Neural cell (in vitro differentiated cells): ENCODE results near the gene ADD1. TPM values are rescaled to one million over a fixed set of nuclear protein-coding genes. Genes with fewer than 3 reads are reported as not detected.

Experiments used
- H2AFZ ChIP-seq: fragments of 200-600, 300-800 bp; sonication (generic), shearing (Covaris generic); 2 replicates; pipeline ENCODE4 v1.6.0; 2014; ENCODE audit warnings: low read depth, mild to moderate bottlenecking, antibody characterized with exemption, low read length, moderate library complexity
- H3F3A ChIP-seq: fragments of 200-600 bp; shearing (Covaris generic); 2 replicates; pipeline ENCODE4 v1.6.1; 2016; ENCODE audit warnings: mild to moderate bottlenecking, moderate library complexity, mixed read lengths, antibody characterized with exemption, low read length; ENCODE audit not compliant: insufficient read depth, poor library complexity, severe bottlenecking
- H3K27ac ChIP-seq: fragments of 200-600, 300-800 bp; sonication (generic), shearing (Covaris generic); 2 replicates; pipeline ENCODE4 v1.5.1; 2014; ENCODE audit warnings: mild to moderate bottlenecking, low read length, moderate library complexity
- H3K27me3 ChIP-seq: fragments of 300-800, 200-600 bp; sonication (generic), shearing (Covaris generic); 2 replicates; pipeline ENCODE4 v1.6.0; 2014; ENCODE audit warnings: mild to moderate bottlenecking, low read depth, low read length, moderate library complexity; ENCODE audit not compliant: insufficient read depth
- H3K36me3 ChIP-seq: fragments of 300-800, 200-600 bp; sonication (generic), shearing (Covaris generic); 2 replicates; pipeline ENCODE4 v1.5.1; 2014; ENCODE audit warnings: mild to moderate bottlenecking, antibody characterized with exemption, low read length, moderate library complexity; ENCODE audit not compliant: insufficient read depth
- H3K4me2 ChIP-seq: fragments of 300-800, 200-600 bp; sonication (generic), shearing (Covaris generic); 2 replicates; pipeline ENCODE4 v1.6.0; 2014; ENCODE audit warnings: mild to moderate bottlenecking, low read length
- H3K4me3 ChIP-seq: fragments of 300-800, 200-600 bp; sonication (generic), shearing (Covaris generic); 2 replicates; pipeline ENCODE4 v1.5.1; 2014; ENCODE audit warnings: mild to moderate bottlenecking, low read length, moderate library complexity
- H3K79me2 ChIP-seq: fragments of 200-600 bp; shearing (Covaris generic); replicated peaks from 2 replicates; pipeline ENCODE4 v1.6.0; 2014; ENCODE audit warnings: mild to moderate bottlenecking, low read length, moderate library complexity; ENCODE audit not compliant: insufficient read depth
- H3K9ac ChIP-seq: fragments of 300-800, 200-600 bp; sonication (generic), shearing (Covaris generic); 2 replicates; pipeline ENCODE4 v1.6.1; 2016; ENCODE audit warnings: mild to moderate bottlenecking, low read length, mixed read lengths
- H3K9me2 ChIP-seq: fragments of 200-600 bp; shearing (Covaris generic); 2 replicates; pipeline ENCODE4 v1.6.1; 2016; ENCODE audit warnings: mild to moderate bottlenecking, low read length, mixed read lengths; ENCODE audit not compliant: insufficient read depth
- H3K9me3 ChIP-seq: fragments of 200-600, 300-800 bp; sonication (generic), shearing (Covaris generic); 2 replicates; pipeline ENCODE4 v1.6.1; 2016; ENCODE audit warnings: mild to moderate bottlenecking, mixed run types, low read length, moderate library complexity, mixed read lengths
- H4K20me1 ChIP-seq: fragments of 200-600 bp; shearing (Covaris generic); 2 replicates; pipeline ENCODE4 v1.6.1; 2016; ENCODE audit warnings: mild to moderate bottlenecking, mixed run types; ENCODE audit not compliant: insufficient read depth
- CTCF ChIP-seq: fragments of 450-650 bp; IDR thresholded peaks from 2 replicates; pipeline ENCODE4 v1.5.1; 2014; ENCODE audit warnings: antibody characterized with exemption, mild to moderate bottlenecking, moderate library complexity; ENCODE audit not compliant: poor library complexity, severe bottlenecking
- EP300 ChIP-seq: fragments of 450-650 bp; conservative IDR thresholded peaks from 2 replicates; pipeline ENCODE4 v1.6.1; 2014; ENCODE audit warnings: antibody characterized with exemption, mild to moderate bottlenecking, moderate library complexity; ENCODE audit not compliant: poor library complexity, severe bottlenecking
- EZH2 ChIP-seq: fragments of 200-600, 300-800 bp; shearing (Covaris generic), sonication (generic); IDR thresholded peaks from 2 replicates; pipeline ENCODE4 v1.6.1; 2014; ENCODE audit warnings: antibody characterized with exemption, low read length, borderline replicate concordance, mild to moderate bottlenecking; ENCODE audit not compliant: insufficient read depth, poor library complexity, severe bottlenecking
- MXI1 ChIP-seq: fragments of 450-650 bp; conservative IDR thresholded peaks from 2 replicates; pipeline ENCODE4 v1.6.1; 2014; ENCODE audit warnings: antibody characterized with exemption, mild to moderate bottlenecking; ENCODE audit not compliant: poor library complexity, severe bottlenecking
- POLR2AphosphoS5 ChIP-seq: IDR thresholded peaks from 2 replicates; pipeline ENCODE4 v1.6.1; 2012
- RAD21 ChIP-seq: fragments of 450-650 bp; conservative IDR thresholded peaks from 2 replicates; pipeline ENCODE4 v1.6.1; 2014; ENCODE audit warnings: antibody characterized with exemption, mild to moderate bottlenecking, moderate library complexity
- SMC3 ChIP-seq: fragments of 450-650 bp; conservative IDR thresholded peaks from 2 replicates; pipeline ENCODE4 v1.6.1; 2014; ENCODE audit warnings: antibody characterized with exemption, mild to moderate bottlenecking, moderate library complexity; ENCODE audit not compliant: poor library complexity
- TAF1 ChIP-seq: IDR thresholded peaks from 2 replicates; pipeline ENCODE4 v1.6.1; 2012; ENCODE audit warnings: low read depth
- polyA plus RNA-seq: library from polyadenylated mRNA; depleted of rRNA; stranded (reverse); fragments of >200 nt; gene quantifications from 2 replicates; pipeline ENCODE4 v1.2.3, GENCODE V29; 2014
- TF ChIP-seq, protein P1 (sequence below): IDR thresholded peaks from 2 replicates; pipeline ENCODE4 v1.6.1; 2012; ENCODE audit warnings: borderline replicate concordance

Gene ADD1
- polyA plus RNA-seq, 1 donor from 2014 or later, result 190 TPM

DNA sequence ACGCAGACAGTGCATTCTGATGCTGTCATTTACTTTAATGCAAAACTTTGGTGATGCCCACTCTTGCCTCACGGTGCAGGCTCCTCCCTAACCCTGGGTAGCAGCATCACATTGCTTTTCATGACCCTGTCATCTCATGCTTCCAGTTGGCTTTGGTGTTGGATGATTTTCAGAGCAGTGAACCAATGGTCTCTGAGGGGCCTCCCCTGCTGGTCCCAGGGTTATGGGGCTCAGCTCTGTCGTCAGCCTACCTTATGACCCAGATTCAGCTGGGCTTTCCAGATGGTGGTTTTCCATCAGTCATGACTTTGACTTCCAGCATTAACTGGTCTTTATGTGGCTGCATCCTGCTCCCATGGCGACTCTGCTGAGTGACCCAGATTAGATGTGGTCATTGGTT, 63.6 kb downstream of the ADD1 start:
- H3K9me2 ChIP-seq, result no peaks in the 10 kb centered on the region
- H4K20me1 ChIP-seq, result no peaks in the 10 kb centered on the region
- no peak overlapping the region for H3K4me2 ChIP-seq
- no peak overlapping the region for H3K9ac ChIP-seq
- H3K4me3 ChIP-seq, result no peak overlapping the region
- peaks cover 11% of the 10 kb centered on the region for H3K36me3 ChIP-seq
- H3K27ac ChIP-seq, result no peak overlapping the region
- no peaks in the 10 kb centered on the region for H3K9me3 ChIP-seq
- H3K27me3 ChIP-seq, result no peaks in the 10 kb centered on the region
- H3K79me2 ChIP-seq, result no peaks in the 10 kb centered on the region
- TF ChIP-seq TAF1 (no peak), SMC3 (no peak), POLR2AphosphoS5 (no peak), RAD21 (no peak), EZH2 (no peak), MXI1 (no peak), EP300 (no peak)
- TF ChIP-seq, protein P1, sequence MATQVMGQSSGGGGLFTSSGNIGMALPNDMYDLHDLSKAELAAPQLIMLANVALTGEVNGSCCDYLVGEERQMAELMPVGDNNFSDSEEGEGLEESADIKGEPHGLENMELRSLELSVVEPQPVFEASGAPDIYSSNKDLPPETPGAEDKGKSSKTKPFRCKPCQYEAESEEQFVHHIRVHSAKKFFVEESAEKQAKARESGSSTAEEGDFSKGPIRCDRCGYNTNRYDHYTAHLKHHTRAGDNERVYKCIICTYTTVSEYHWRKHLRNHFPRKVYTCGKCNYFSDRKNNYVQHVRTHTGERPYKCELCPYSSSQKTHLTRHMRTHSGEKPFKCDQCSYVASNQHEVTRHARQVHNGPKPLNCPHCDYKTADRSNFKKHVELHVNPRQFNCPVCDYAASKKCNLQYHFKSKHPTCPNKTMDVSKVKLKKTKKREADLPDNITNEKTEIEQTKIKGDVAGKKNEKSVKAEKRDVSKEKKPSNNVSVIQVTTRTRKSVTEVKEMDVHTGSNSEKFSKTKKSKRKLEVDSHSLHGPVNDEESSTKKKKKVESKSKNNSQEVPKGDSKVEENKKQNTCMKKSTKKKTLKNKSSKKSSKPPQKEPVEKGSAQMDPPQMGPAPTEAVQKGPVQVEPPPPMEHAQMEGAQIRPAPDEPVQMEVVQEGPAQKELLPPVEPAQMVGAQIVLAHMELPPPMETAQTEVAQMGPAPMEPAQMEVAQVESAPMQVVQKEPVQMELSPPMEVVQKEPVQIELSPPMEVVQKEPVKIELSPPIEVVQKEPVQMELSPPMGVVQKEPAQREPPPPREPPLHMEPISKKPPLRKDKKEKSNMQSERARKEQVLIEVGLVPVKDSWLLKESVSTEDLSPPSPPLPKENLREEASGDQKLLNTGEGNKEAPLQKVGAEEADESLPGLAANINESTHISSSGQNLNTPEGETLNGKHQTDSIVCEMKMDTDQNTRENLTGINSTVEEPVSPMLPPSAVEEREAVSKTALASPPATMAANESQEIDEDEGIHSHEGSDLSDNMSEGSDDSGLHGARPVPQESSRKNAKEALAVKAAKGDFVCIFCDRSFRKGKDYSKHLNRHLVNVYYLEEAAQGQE, result no peak
- H2AFZ ChIP-seq, result no peak overlapping the region
- no peaks in the 10 kb centered on the region for H3F3A ChIP-seq

DNA sequence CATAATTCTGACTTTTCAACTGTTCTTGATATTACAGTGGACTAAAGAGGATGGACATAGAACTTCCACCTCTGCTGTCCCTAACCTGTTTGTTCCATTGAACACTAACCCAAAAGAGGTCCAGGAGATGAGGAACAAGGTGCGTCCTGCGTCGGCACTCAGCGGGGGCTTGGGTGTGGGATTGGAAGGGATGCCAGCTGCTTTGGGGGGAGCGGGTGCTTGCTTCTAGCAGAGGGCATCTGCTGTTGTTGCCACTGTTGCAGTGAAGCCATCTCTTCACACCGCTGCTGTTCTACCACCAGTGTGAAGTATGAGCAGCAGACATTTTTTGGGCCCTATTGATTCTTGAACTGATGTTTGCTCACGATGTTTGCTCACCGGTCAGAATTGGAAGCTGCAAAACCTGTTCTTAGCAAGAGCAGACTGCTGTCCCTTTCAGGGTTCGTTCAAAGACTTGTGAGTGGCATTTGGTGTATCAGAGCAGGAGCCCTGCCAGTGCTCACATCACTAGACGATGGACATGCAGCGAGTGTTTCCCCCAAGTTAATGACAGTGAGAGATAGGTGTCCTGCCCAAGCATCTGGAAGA, 64.2 kb downstream of the ADD1 start:
- no peak overlapping the region for H3K4me3 ChIP-seq
- no peak overlapping the region for H3K9ac ChIP-seq
- no peak overlapping the region for H2AFZ ChIP-seq
- H3K4me2 ChIP-seq, result no peak overlapping the region
- no peak overlapping the region for H3K27ac ChIP-seq
- H3F3A ChIP-seq, result no peaks in the 10 kb centered on the region
- no peaks in the 10 kb centered on the region for H3K9me2 ChIP-seq
- TF ChIP-seq TAF1 (no peak), EP300 (no peak), EZH2 (no peak), POLR2AphosphoS5 (no peak), CTCF (no peak), MXI1 (no peak)
- TF ChIP-seq, protein P1, result no peak
- H3K36me3 ChIP-seq, result peaks cover 11% of the 10 kb centered on the region
- no peaks in the 10 kb centered on the region for H3K9me3 ChIP-seq
- no peaks in the 10 kb centered on the region for H3K79me2 ChIP-seq
- no peaks in the 10 kb centered on the region for H4K20me1 ChIP-seq
- no peaks in the 10 kb centered on the region for H3K27me3 ChIP-seq
